ENCODE measurements around the gene MX2. TPM values are rescaled to one million over a fixed set of nuclear protein-coding genes. Genes with fewer than 3 reads are reported as not detected.

MX2 gene
- total and polyA plus RNA-seq, 2 donors (not counting 1 experiment from before 2014, with no cell fraction given): 2.0 to 3.6 TPM

- no peaks in the 10 kb centered on the region for H3K79me2 ChIP-seq (ENCODE audit: control insufficient read depth, insufficient read depth, low read length)
- no peak overlapping the region for H3K27ac ChIP-seq (ENCODE audit: insufficient read depth, low read length)
- H3K4me2 ChIP-seq (ENCODE audit: extremely low read depth, insufficient read depth, low read length): no peak overlapping the region
- no peak for DNase-seq (ENCODE audit: low read depth in 2 of 2)
- no peak overlapping the region for H3K9ac ChIP-seq (ENCODE audit: insufficient read depth, low read length)
- no peak overlapping the region for H3K4me3 ChIP-seq (replicated peaks in 1 of 4; ENCODE audit: control extremely low read depth in 1 of 4, insufficient read depth in 1 of 4, low read depth in 3 of 4, low read length in 4 of 4)
- H3K27me3 ChIP-seq (ENCODE audit: control insufficient read depth, insufficient read depth, low read length): no peaks in the 10 kb centered on the region
- no peaks in the 10 kb centered on the region for H3K36me3 ChIP-seq (ENCODE audit: control insufficient read depth, insufficient read depth, low read length)
- no peaks in the 10 kb centered on the region for H3K9me3 ChIP-seq (ENCODE audit: control insufficient read depth, insufficient read depth, low read depth, low read length)
- TF ChIP-seq, protein P1, sequence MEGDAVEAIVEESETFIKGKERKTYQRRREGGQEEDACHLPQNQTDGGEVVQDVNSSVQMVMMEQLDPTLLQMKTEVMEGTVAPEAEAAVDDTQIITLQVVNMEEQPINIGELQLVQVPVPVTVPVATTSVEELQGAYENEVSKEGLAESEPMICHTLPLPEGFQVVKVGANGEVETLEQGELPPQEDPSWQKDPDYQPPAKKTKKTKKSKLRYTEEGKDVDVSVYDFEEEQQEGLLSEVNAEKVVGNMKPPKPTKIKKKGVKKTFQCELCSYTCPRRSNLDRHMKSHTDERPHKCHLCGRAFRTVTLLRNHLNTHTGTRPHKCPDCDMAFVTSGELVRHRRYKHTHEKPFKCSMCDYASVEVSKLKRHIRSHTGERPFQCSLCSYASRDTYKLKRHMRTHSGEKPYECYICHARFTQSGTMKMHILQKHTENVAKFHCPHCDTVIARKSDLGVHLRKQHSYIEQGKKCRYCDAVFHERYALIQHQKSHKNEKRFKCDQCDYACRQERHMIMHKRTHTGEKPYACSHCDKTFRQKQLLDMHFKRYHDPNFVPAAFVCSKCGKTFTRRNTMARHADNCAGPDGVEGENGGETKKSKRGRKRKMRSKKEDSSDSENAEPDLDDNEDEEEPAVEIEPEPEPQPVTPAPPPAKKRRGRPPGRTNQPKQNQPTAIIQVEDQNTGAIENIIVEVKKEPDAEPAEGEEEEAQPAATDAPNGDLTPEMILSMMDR (conservative IDR thresholded peaks at IDR 0.05 in 1 of 2, IDR thresholded peaks at IDR 0.05 in 1 of 2; ENCODE audit: low read depth in 1 of 2, low read length in 2 of 2): no peak
- no peak for TF ChIP-seq EZH2 (IDR thresholded peaks at IDR 0.05; ENCODE audit: low read length, missing control alignments)
- no peaks in the 10 kb centered on the region for H4K20me1 ChIP-seq (ENCODE audit: control insufficient read depth, extremely low read depth, insufficient read depth, low read length)
- H2AFZ ChIP-seq (ENCODE audit: low read length): no peak overlapping the region
- no peaks in the 10 kb centered on the region for H3K4me1 ChIP-seq (ENCODE audit: control insufficient read depth, extremely low read depth, insufficient read depth, low read length)
These were observed 15.7 kb upstream of the MX2 start for GRCh38 chr21:41345934-41346685.

DNA sequence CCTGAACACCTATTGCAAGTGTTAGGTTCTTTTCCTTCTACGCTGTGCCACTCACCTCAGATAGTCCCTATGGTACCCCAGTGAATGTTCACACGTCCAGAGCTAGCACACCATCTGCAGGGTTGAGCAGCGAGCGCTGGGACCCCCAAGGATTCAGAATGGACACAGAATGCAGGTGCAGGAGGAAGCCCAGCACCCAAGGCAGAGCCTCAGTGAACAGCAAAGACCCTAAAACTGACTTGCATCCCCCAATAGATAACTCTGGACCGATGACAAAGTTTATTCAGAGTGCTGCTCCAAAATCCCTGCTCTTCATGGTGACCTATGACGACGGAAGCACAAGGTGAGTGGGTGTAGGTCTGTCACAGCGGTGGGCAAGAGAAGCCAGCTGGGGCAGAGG is 15.1 kb upstream of the MX2 start:
- DNase-seq (ENCODE audit: low read depth in 2 of 2): no peak
- TF ChIP-seq EZH2 (IDR thresholded peaks at IDR 0.05; ENCODE audit: low read length, missing control alignments): no peak
- TF ChIP-seq, protein P1 (conservative IDR thresholded peaks at IDR 0.05 in 1 of 2, IDR thresholded peaks at IDR 0.05 in 1 of 2; ENCODE audit: low read depth in 1 of 2, low read length in 2 of 2): no peak
- H3K36me3 ChIP-seq (ENCODE audit: control insufficient read depth, insufficient read depth, low read length): no peaks in the 10 kb centered on the region
- no peak overlapping the region for H2AFZ ChIP-seq (ENCODE audit: low read length)
- H3K79me2 ChIP-seq (ENCODE audit: control insufficient read depth, insufficient read depth, low read length): no peaks in the 10 kb centered on the region
- no peaks in the 10 kb centered on the region for H4K20me1 ChIP-seq (ENCODE audit: control insufficient read depth, extremely low read depth, insufficient read depth, low read length)
- H3K9ac ChIP-seq (ENCODE audit: insufficient read depth, low read length): no peak overlapping the region
- H3K27me3 ChIP-seq (ENCODE audit: control insufficient read depth, insufficient read depth, low read length): no peaks in the 10 kb centered on the region
- no peaks in the 10 kb centered on the region for H3K9me3 ChIP-seq (ENCODE audit: control insufficient read depth, insufficient read depth, low read depth, low read length)
- H3K4me3 ChIP-seq (replicated peaks in 1 of 4; ENCODE audit: control extremely low read depth in 1 of 4, insufficient read depth in 1 of 4, low read depth in 3 of 4, low read length in 4 of 4): no peak overlapping the region
- H3K4me1 ChIP-seq (ENCODE audit: control insufficient read depth, extremely low read depth, insufficient read depth, low read length): no peaks in the 10 kb centered on the region
- H3K27ac ChIP-seq (ENCODE audit: insufficient read depth, low read length): no peak overlapping the region
- H3K4me2 ChIP-seq (ENCODE audit: extremely low read depth, insufficient read depth, low read length): no peak overlapping the region

- Histone ChIP-seq H2AFZ (ENCODE audit: low read length) (no peak overlapping the region), H3K79me2 (ENCODE audit: control insufficient read depth, insufficient read depth, low read length) (no peaks in the 10 kb centered on the region), H3K9ac (ENCODE audit: insufficient read depth, low read length) (no peak overlapping the region), H4K20me1 (ENCODE audit: control insufficient read depth, extremely low read depth, insufficient read depth, low read length) (no peaks in the 10 kb centered on the region), H3K27me3 (ENCODE audit: control insufficient read depth, insufficient read depth, low read length) (no peaks in the 10 kb centered on the region), H3K4me2 (ENCODE audit: extremely low read depth, insufficient read depth, low read length) (no peak overlapping the region), H3K9me3 (ENCODE audit: control insufficient read depth, insufficient read depth, low read depth, low read length) (no peaks in the 10 kb centered on the region), H3K4me3 (replicated peaks in 1 of 4; ENCODE audit: control extremely low read depth in 1 of 4, insufficient read depth in 1 of 4, low read depth in 3 of 4, low read length in 4 of 4) (no peak overlapping the region), H3K27ac (ENCODE audit: insufficient read depth, low read length) (no peak overlapping the region), H3K4me1 (ENCODE audit: control insufficient read depth, extremely low read depth, insufficient read depth, low read length) (no peaks in the 10 kb centered on the region), H3K36me3 (ENCODE audit: control insufficient read depth, insufficient read depth, low read length) (no peaks in the 10 kb centered on the region)
- TF ChIP-seq, protein P1 (conservative IDR thresholded peaks at IDR 0.05 in 1 of 2, IDR thresholded peaks at IDR 0.05 in 1 of 2; ENCODE audit: low read depth in 1 of 2, low read length in 2 of 2): no peak
- no peak for TF ChIP-seq EZH2 (IDR thresholded peaks at IDR 0.05; ENCODE audit: low read length, missing control alignments)
- DNase-seq (ENCODE audit: low read depth in 2 of 2): no peak
These were observed 13.4 kb upstream of the MX2 start for GRCh38 chr21:41348434-41348833.

Data from fibroblast of lung (primary cell).